ENCODE data around the gene PHYKPL. TPM values are rescaled to one million over a fixed set of nuclear protein-coding genes. Genes with fewer than 3 reads are reported as not detected.

PHYKPL gene
- total and polyA plus RNA-seq, 2 of the 13 experiments (the other 11 are each of a cell fraction or from before 2014, with no cell fraction given), result 18.0 to 78.6 TPM

DNA sequence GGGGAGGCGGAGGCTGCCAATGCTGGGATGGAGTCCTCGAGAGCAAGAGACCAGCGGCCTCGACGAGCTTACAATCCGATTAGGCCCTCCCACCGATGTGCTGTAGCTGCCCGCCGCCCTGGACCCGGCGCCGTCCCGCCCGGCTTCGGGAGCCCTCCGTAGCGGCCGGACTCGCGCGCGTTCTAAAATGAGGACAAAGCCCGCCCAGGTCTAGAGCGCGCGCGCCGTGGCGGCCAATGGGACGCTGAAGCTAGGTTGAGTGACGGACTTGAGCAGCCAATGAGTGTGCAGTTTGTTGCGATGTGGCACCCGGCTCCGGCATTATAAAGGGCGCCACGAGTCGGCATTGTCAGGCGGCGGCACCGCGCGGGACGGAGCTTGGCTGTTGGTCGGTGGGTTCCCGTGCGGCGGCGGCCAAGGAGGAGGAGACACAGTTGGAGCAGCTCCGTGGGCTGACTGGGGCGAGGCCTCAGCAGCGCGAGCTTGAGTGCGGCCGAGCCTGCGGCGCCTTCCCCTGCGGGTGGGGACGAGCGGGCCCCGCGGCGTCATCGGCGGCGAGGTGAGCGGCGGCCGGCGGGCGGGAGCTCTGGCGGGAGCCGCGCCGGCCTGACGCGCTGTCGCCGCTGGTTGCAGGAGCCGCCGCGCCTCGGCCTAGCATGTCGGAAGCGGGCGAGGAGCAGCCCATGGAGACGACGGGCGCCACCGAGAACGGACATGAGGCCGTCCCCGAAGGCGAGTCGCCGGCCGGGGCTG lies 28.2 kb downstream of the PHYKPL start, which contains the start of gene HNRNPAB (continued):
- TF ChIP-seq, protein P1, sequence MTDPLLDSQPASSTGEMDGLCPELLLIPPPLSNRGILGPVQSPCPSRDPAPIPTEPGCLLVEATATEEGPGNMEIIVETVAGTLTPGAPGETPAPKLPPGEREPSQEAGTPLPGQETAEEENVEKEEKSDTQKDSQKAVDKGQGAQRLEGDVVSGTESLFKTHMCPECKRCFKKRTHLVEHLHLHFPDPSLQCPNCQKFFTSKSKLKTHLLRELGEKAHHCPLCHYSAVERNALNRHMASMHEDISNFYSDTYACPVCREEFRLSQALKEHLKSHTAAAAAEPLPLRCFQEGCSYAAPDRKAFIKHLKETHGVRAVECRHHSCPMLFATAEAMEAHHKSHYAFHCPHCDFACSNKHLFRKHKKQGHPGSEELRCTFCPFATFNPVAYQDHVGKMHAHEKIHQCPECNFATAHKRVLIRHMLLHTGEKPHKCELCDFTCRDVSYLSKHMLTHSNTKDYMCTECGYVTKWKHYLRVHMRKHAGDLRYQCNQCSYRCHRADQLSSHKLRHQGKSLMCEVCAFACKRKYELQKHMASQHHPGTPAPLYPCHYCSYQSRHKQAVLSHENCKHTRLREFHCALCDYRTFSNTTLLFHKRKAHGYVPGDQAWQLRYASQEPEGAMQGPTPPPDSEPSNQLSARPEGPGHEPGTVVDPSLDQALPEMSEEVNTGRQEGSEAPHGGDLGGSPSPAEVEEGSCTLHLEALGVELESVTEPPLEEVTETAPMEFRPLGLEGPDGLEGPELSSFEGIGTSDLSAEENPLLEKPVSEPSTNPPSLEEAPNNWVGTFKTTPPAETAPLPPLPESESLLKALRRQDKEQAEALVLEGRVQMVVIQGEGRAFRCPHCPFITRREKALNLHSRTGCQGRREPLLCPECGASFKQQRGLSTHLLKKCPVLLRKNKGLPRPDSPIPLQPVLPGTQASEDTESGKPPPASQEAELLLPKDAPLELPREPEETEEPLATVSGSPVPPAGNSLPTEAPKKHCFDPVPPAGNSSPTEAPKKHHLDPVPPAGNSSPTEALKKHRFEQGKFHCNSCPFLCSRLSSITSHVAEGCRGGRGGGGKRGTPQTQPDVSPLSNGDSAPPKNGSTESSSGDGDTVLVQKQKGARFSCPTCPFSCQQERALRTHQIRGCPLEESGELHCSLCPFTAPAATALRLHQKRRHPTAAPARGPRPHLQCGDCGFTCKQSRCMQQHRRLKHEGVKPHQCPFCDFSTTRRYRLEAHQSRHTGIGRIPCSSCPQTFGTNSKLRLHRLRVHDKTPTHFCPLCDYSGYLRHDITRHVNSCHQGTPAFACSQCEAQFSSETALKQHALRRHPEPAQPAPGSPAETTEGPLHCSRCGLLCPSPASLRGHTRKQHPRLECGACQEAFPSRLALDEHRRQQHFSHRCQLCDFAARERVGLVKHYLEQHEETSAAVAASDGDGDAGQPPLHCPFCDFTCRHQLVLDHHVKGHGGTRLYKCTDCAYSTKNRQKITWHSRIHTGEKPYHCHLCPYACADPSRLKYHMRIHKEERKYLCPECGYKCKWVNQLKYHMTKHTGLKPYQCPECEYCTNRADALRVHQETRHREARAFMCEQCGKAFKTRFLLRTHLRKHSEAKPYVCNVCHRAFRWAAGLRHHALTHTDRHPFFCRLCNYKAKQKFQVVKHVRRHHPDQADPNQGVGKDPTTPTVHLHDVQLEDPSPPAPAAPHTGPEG (CRISPR knock-in tag; IDR thresholded peaks at IDR 0.05), result no peak
- TF ChIP-seq SIX1 (CRISPR knock-in tag; IDR thresholded peaks at IDR 0.05; ENCODE audit: borderline replicate concordance), result 0 out of 2 replicates have a peak, but pooled peaks have one; percentile 22
- peak; percentile 94; the same call in 1 of the 2 replicates for TF ChIP-seq ZNF354B (CRISPR knock-in tag; IDR thresholded peaks at IDR 0.05)
- 0 out of 2 replicates have a peak, but pooled peaks have one; percentile 46 for TF ChIP-seq CBX5 (CRISPR knock-in tag; IDR thresholded peaks at IDR 0.05; ENCODE audit: borderline replicate concordance)
- TF ChIP-seq MLLT10 (CRISPR knock-in tag; IDR thresholded peaks at IDR 0.05), result no peak
- TF ChIP-seq ZFP1 (CRISPR knock-in tag; IDR thresholded peaks at IDR 0.05), result 0 out of 2 replicates have a peak, but pooled peaks have one; percentile 17
- peak; percentile 92 for TF ChIP-seq ZNF607 (CRISPR knock-in tag; IDR thresholded peaks at IDR 0.05; ENCODE audit: borderline replicate concordance)
- TF ChIP-seq ZNF101 (CRISPR knock-in tag; IDR thresholded peaks at IDR 0.05; ENCODE audit: borderline replicate concordance, low read depth), result no peak
- TF ChIP-seq YY1 (IDR thresholded peaks at IDR 0.05; ENCODE audit: insufficient read depth, insufficient replicate concordance, low read depth, low read length), result peak; percentile 80
- TF ChIP-seq ZNF264 (CRISPR knock-in tag; IDR thresholded peaks at IDR 0.05), result 0 out of 2 replicates have a peak, but pooled peaks have one; percentile 45
- peak; percentile 36; the same call in 1 of the 2 replicates for TF ChIP-seq ZSCAN29 (CRISPR knock-in tag; conservative IDR thresholded peaks at IDR 0.05)
- TF ChIP-seq ZFYVE20 (CRISPR knock-in tag; IDR thresholded peaks at IDR 0.05; ENCODE audit: borderline replicate concordance, low read depth), result peak; percentile 4; the same call in 1 of the 2 replicates
- TF ChIP-seq SAP130 (CRISPR knock-in tag; IDR thresholded peaks at IDR 0.05; ENCODE audit: low read depth), result peak; percentile 96
- peak; percentile 72; the same call in 1 of the 2 replicates for TF ChIP-seq ZSCAN22 (CRISPR knock-in tag; IDR thresholded peaks at IDR 0.05)
- TF ChIP-seq MED1 (CRISPR knock-in tag; IDR thresholded peaks at IDR 0.05), result peak; percentile 71
- TF ChIP-seq STAT5B (CRISPR knock-in tag; IDR thresholded peaks at IDR 0.05), result peak; percentile 72; the same call in 1 of the 2 replicates
- TF ChIP-seq, protein P2, sequence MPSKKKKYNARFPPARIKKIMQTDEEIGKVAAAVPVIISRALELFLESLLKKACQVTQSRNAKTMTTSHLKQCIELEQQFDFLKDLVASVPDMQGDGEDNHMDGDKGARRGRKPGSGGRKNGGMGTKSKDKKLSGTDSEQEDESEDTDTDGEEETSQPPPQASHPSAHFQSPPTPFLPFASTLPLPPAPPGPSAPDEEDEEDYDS (CRISPR knock-in tag; IDR thresholded peaks at IDR 0.05), result peak; percentile 96
- 0 out of 2 replicates have a peak, but pooled peaks have one; percentile 37 for TF ChIP-seq ZSCAN31 (CRISPR knock-in tag; IDR thresholded peaks at IDR 0.05; ENCODE audit: low read depth)
- peak; percentile 98 for TF ChIP-seq ZNF878 (CRISPR knock-in tag; IDR thresholded peaks at IDR 0.05)
- peak; percentile 100 for TF ChIP-seq NFYC (CRISPR knock-in tag; IDR thresholded peaks at IDR 0.05)
- TF ChIP-seq, protein P3, sequence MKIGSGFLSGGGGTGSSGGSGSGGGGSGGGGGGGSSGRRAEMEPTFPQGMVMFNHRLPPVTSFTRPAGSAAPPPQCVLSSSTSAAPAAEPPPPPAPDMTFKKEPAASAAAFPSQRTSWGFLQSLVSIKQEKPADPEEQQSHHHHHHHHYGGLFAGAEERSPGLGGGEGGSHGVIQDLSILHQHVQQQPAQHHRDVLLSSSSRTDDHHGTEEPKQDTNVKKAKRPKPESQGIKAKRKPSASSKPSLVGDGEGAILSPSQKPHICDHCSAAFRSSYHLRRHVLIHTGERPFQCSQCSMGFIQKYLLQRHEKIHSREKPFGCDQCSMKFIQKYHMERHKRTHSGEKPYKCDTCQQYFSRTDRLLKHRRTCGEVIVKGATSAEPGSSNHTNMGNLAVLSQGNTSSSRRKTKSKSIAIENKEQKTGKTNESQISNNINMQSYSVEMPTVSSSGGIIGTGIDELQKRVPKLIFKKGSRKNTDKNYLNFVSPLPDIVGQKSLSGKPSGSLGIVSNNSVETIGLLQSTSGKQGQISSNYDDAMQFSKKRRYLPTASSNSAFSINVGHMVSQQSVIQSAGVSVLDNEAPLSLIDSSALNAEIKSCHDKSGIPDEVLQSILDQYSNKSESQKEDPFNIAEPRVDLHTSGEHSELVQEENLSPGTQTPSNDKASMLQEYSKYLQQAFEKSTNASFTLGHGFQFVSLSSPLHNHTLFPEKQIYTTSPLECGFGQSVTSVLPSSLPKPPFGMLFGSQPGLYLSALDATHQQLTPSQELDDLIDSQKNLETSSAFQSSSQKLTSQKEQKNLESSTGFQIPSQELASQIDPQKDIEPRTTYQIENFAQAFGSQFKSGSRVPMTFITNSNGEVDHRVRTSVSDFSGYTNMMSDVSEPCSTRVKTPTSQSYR (CRISPR knock-in tag; IDR thresholded peaks at IDR 0.05; ENCODE audit: borderline replicate concordance), result peak; percentile 54; the same call in 1 of the 2 replicates
